HEK293T (cell line): ENCODE measurements around the gene SOS2.

Experiments used
- SP1 ChIP-seq: fragments of 450-650 bp; IDR thresholded peaks from 2 replicates; pipeline ENCODE4 v1.6.1; 2017
- SUZ12 ChIP-seq: fragments of 450-650 bp; IDR thresholded peaks from 2 replicates; pipeline ENCODE4 v1.6.1; 2016; ENCODE audit warnings: mild to moderate bottlenecking

DNA sequence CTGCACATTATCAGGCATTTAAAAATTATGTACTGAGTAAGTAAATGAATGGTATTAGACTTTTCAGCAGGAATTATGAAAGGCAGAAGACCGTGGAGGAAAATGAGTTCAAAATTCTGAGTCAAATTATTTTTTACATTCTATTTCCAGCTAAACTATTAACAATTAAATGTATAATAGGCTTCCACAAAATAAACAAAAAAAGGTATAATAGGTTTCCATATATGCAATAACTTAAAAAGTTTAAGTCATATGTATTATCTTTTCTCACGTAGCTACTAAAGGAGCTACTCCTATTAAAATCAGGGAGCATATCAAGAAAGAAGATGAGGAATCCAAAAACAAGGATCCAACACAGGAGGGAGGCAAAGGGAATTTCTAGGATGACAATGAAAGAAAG, 103.6 kb downstream of the SOS2 start:
- TF ChIP-seq SUZ12 (no peak), SP1 (no peak)
